KOPT-K1 (cell line): Measurements from ENCODE around the gene C11orf54.
A peak's percentile ranks its signal among the peaks of the same experiment; 100 is the strongest.
"Not testable (repeated sequence)": the region's sequence is repeated elsewhere in the genome, so short reads cannot be mapped to it uniquely, and the experiment has no call there.

Source experiments
- H3K27ac ChIP-seq: fragments of 200-600 bp; sonication (generic); 2 replicates; pipeline ENCODE4 v1.5.1; 2016; ENCODE audit warnings: antibody characterized with exemption, mild to moderate bottlenecking, low read depth, low read length; ENCODE audit not compliant: poor library complexity, severe bottlenecking
- H3K36me3 ChIP-seq: fragments of 200-600 bp; sonication (generic); 2 replicates; pipeline ENCODE4 v1.5.1; 2017; ENCODE audit warnings: antibody characterized with exemption, mild to moderate bottlenecking, low read length, moderate library complexity; ENCODE audit not compliant: insufficient read depth
- H3K9me3 ChIP-seq: fragments of 200-600 bp; sonication (generic); 2 replicates; pipeline ENCODE4 v1.5.1; 2017; ENCODE audit warnings: antibody characterized with exemption, low read length, mild to moderate bottlenecking; ENCODE audit not compliant: insufficient read depth, poor library complexity, severe bottlenecking

C11orf54 gene

DNA sequence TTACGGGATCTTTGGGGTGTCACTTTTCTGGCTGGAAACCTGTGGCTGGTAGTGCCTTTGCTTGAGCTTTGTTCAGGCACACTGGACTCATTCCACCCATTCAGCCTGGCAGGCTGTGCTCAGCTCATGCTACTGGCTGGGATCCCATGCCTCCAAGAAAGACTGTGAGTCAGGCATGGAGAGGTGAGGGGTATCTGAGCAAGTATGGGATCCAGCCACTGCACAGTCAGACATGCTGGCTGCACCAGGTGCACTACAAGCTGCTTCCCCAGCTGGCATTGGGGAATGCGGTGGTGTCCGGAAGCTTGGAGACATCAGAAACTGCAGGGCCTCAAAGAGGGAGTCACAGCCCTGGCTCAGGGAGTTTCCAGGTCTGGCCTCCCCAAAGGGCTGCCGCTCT lies 30.7 kb downstream of the C11orf54 start:
- no peak overlapping the region for H3K27ac ChIP-seq
- no peaks in the 10 kb centered on the region for H3K36me3 ChIP-seq
- H3K9me3 ChIP-seq: peaks cover 22% of the 10 kb centered on the region

GRCh38 chr11:93773045-93773477 lies 31.6 kb downstream of the C11orf54 start:
- H3K36me3 ChIP-seq: no peaks in the 10 kb centered on the region
- H3K27ac ChIP-seq: no peak overlapping the region
- H3K9me3 ChIP-seq: peaks cover 20% of the 10 kb centered on the region

DNA sequence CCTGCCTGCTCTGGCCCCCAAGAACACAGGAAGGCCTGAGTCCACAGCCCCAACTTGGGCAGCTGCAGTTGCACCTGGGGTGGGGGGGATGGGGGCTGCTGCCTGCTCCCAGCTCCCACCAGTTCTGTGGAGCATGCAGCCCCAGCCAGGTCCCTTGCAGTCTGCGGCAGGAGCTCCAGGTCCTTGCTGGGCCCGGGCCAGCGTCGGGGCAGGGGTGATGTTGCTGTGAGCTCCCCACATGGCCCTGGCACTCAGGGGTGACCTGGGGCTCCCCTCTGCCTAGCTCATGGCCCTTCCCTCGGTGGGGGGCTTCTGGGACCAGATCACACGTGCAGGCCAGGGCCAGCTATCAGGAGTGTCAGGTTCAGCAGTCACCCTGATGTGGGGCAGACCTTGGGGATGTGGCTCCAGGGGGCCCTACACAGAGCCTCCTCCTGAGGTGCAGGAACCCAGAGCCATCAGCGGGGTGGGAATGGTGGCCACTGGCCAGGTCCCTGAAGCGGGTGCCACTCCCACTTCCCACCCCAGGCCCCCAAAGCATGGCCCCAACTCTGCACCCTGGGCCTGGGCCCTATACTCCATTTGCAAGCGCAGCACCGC lies 32.2 kb downstream of the C11orf54 start:
- H3K27ac ChIP-seq: no peak overlapping the region
- no peaks in the 10 kb centered on the region for H3K36me3 ChIP-seq
- H3K9me3 ChIP-seq: peaks cover 20% of the 10 kb centered on the region

GRCh38 chr11:93774560-93774959 lies 33.1 kb downstream of the C11orf54 start:
- H3K27ac ChIP-seq, H3K36me3 ChIP-seq: not testable (repeated sequence)
- peaks cover 20% of the 10 kb centered on the region for H3K9me3 ChIP-seq

DNA sequence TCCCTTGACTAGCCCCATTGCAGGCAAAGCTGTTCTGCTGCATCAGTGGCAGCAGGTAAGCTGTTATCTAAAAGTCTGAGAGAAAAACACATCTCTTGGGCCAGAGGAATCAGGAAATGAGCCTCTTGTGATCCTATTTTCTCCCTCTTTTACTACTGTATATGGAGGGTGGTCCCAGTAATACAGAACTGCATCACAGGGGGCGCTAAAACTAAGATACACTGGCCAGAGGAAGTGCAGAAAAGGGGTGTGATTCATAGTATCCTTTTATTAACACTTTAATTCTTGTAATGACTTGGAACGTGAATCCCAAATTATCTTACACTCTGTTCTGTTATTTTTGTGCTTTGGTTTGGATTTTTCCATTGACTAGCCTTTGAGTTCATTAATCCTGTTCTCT lies 33.8 kb downstream of the C11orf54 start:
- H3K9me3 ChIP-seq: peaks cover 20% of the 10 kb centered on the region
- H3K27ac ChIP-seq: no peak overlapping the region
- no peaks in the 10 kb centered on the region for H3K36me3 ChIP-seq

DNA sequence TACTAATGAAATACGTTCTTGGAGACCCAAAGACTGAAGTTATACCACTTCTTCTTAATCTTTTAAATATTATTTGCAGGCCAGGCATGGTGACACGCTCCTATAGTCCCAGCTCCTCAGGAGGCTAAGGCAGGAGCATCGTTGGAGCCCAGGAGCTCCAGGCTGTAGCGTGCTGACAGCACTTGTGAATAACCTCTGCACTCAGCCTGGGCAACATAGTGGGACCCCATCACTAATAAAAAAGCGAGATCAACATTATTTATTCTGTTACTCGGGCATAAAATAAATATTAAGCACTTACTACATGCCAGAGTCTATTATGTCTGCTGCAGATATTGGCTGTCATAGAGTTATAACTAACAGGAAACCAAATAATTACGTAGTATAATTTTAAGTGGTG lies 41.9 kb downstream of the C11orf54 start:
- H3K27ac ChIP-seq: peak overlapping the region; percentile 93
- H3K9me3 ChIP-seq: no peaks in the 10 kb centered on the region
- H3K36me3 ChIP-seq: peaks cover 20% of the 10 kb centered on the region

- peak overlapping the region; percentile 93 for H3K27ac ChIP-seq
- no peaks in the 10 kb centered on the region for H3K9me3 ChIP-seq
- H3K36me3 ChIP-seq: peaks cover 24% of the 10 kb centered on the region
These were observed 42.3 kb downstream of the C11orf54 start for GRCh38 chr11:93783765-93784144.

DNA sequence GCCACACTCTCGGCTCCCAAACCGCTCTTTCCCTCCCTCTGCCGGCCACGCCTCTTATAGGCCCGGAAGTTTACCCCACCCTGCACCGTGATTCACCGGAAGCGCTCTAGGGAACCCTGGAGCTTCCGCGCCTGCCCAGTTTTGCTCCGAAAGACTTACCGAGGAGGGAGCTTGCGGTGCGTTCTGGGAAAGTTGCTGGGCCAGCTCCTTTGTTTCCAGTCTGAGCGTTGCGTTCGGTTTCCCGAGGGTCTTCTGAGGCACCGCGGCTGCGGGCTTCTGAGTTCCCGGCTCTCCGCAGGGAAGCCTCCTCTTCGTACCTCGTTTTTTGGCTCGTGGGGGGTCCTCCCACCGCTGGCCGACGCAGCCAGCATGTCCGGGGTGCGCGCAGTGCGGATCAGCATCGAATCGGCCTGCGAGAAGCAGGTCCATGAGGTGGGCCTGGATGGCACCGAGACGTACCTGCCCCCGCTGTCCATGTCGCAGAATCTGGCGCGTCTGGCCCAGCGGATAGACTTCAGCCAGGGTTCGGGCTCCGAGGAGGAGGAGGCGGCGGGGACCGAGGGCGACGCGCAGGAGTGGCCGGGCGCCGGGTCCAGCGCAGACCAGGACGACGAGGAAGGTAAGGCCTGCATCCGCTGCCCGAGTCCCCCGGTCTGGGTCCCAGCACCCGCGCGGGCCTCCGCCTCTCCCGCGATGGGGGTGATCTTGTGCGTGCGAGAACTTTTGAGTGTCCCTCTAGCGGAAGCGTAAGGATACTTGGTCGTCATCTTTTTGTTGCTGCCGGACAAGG lies 42.9 kb downstream of the C11orf54 start, which contains the start of gene MED17:
Gene MED17, plus strand, starts transcription at position 138 of the 790 bp plus-strand sequence. Its CDS starts 232 bp downstream, at position 370.
- Histone ChIP-seq H3K36me3 (peaks cover 30% of the 10 kb centered on the region), H3K27ac (peak within 1 kb of the TSS; percentile 93), H3K9me3 (no peaks in the 10 kb centered on the region)

DNA sequence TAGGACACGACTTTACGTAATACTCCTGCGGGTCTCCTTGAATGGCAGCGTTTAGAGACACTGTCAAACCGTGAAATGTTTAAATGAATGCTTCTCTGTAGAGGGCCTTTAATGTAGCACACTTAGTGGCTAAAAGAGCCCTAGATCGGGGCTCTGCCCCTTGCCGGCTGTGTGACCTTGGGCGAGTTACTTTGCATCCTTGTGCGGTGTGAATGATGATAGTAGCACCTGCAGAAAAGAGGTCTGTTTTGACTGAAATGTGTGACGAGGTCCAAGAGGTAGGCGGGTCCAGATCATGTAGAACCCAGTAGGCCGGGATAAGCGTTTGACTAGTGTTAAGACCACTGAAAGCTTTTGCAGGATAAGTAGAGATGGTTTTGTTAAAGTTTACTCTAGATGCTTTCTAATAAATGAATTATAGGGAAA lies 43.5 kb downstream of the C11orf54 start:
- Histone ChIP-seq H3K27ac (peak overlapping the region; percentile 93), H3K36me3 (peaks cover 36% of the 10 kb centered on the region), H3K9me3 (no peaks in the 10 kb centered on the region)

DNA sequence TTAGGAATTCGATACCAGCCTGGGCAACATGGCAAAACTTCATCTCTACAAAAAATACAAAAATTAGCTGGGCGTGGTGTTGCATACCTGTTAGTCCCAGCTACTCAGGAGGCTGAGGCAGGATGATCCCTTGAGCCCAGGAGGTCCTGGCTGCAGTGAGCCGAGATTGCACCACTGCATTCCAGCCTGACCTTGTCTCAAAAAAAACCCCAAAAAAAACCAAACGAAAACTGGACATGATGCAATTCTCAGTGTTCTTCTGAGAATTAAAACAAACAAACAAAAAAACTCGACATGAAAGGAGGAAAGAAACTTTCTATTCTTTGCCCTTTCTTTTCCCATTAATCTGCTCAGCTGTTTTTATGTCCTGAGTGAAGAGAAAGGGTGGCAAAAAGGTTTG lies 50.0 kb downstream of the C11orf54 start:
- H3K27ac ChIP-seq: no peak overlapping the region
- H3K9me3 ChIP-seq: no peaks in the 10 kb centered on the region
- H3K36me3 ChIP-seq: peaks cover 100% of the 10 kb centered on the region

- H3K36me3 ChIP-seq: peaks cover 99% of the 10 kb centered on the region
- H3K27ac ChIP-seq: no peak overlapping the region
- H3K9me3 ChIP-seq: no peaks in the 10 kb centered on the region
These were observed 55.2 kb downstream of the C11orf54 start for GRCh38 chr11:93796441-93797231.

GRCh38 chr11:93801366-93801765 lies 59.9 kb downstream of the C11orf54 start:
- no peaks in the 10 kb centered on the region for H3K9me3 ChIP-seq
- H3K36me3 ChIP-seq: peaks cover 99% of the 10 kb centered on the region
- H3K27ac ChIP-seq: no peak overlapping the region

- Histone ChIP-seq H3K9me3 (no peaks in the 10 kb centered on the region), H3K27ac (no peak overlapping the region), H3K36me3 (peaks cover 99% of the 10 kb centered on the region)
These were observed 63.4 kb downstream of the C11orf54 start for GRCh38 chr11:93804879-93805278.

DNA sequence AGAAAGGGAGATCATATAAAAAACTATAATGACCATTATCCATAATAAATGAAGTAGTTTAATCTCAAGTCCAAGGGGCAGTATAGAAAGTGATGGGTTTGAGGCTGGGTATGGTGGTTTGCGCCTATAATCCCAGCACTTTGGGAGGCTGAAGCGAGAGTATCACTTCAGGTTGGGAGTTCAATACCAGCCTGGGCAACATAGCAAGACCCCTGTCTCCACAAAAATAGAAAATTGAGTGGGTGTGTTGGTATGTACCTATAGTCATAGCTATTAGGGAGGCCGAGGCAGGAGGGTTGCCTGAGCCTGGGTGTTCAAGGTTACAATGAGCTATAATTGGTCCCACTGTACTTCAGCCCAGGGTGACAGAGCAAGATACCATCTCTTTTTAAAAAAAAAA lies 66.5 kb downstream of the C11orf54 start:
- Histone ChIP-seq H3K27ac (no peak overlapping the region), H3K9me3 (no peaks in the 10 kb centered on the region), H3K36me3 (peaks cover 100% of the 10 kb centered on the region)

- Histone ChIP-seq H3K9me3 (no peaks in the 10 kb centered on the region), H3K27ac (no peak overlapping the region), H3K36me3 (peaks cover 71% of the 10 kb centered on the region)
These were observed 72.5 kb downstream of the C11orf54 start for GRCh38 chr11:93813974-93814373.
